CD4-positive, alpha-beta T cell treated with Interleukin-2 at 100 ng/mL for 4 hours (primary cell): Measurements from ENCODE around the gene STIM2.
A peak's percentile ranks its signal among the peaks of the same experiment; 100 is the strongest.
"Not testable (repeated sequence)": the region's sequence is repeated elsewhere in the genome, so short reads cannot be mapped to it uniquely, and the experiment has no call there.

Experiments
- DNase-seq: peaks from one replicate; pipeline ENCODE4 v3.0.0-alpha.2; 2020; ENCODE audit warnings: low spot score

STIM2 gene

GRCh38 chr4:26867914-26868684 is 7.5 kb downstream of the STIM2 start:
- DNase-seq, result no peak

- DNase-seq, result no peak
These were observed 10.1 kb downstream of the STIM2 start for GRCh38 chr4:26870576-26871262.

- no peak for DNase-seq
These were observed 11.0 kb downstream of the STIM2 start for GRCh38 chr4:26871611-26872010.

GRCh38 chr4:26873391-26874026 is 12.9 kb downstream of the STIM2 start:
- peak; percentile 90 for DNase-seq

- no peak for DNase-seq
These were observed 13.5 kb downstream of the STIM2 start for GRCh38 chr4:26874110-26874509.

- no peak for DNase-seq
These were observed 16.8 kb downstream of the STIM2 start for GRCh38 chr4:26877406-26877805.

GRCh38 chr4:26877961-26878360 is 17.3 kb downstream of the STIM2 start:
- DNase-seq, result no peak

- peak; percentile 62 for DNase-seq
These were observed 18.3 kb downstream of the STIM2 start for GRCh38 chr4:26878794-26879391.

GRCh38 chr4:26879805-26880204 is 19.2 kb downstream of the STIM2 start:
- no peak for DNase-seq

GRCh38 chr4:26884026-26884425 is 23.4 kb downstream of the STIM2 start:
- DNase-seq, result no peak

- peak; percentile 78 for DNase-seq
These were observed 23.9 kb downstream of the STIM2 start for GRCh38 chr4:26884486-26884988.

- peak; percentile 78 for DNase-seq
These were observed 25.3 kb downstream of the STIM2 start for GRCh38 chr4:26885912-26886274.

GRCh38 chr4:26887143-26887542 is 26.5 kb downstream of the STIM2 start:
- peak; percentile 42 for DNase-seq

- DNase-seq, result peak; percentile 49
These were observed 27.2 kb downstream of the STIM2 start for GRCh38 chr4:26887809-26888208.

GRCh38 chr4:26889356-26889755 is 28.7 kb downstream of the STIM2 start:
- no peak for DNase-seq

- no peak for DNase-seq
These were observed 30.4 kb downstream of the STIM2 start for GRCh38 chr4:26891054-26891453.

GRCh38 chr4:26891867-26892266 is 31.2 kb downstream of the STIM2 start:
- DNase-seq, result no peak

GRCh38 chr4:26892480-26893150 is 32.0 kb downstream of the STIM2 start:
- no peak for DNase-seq

GRCh38 chr4:26893491-26893890 is 32.9 kb downstream of the STIM2 start:
- DNase-seq, result no peak

GRCh38 chr4:26894881-26895280 is 34.2 kb downstream of the STIM2 start:
- not testable (repeated sequence) for DNase-seq

- DNase-seq, result no peak
These were observed 36.0 kb downstream of the STIM2 start for GRCh38 chr4:26896636-26897035.

GRCh38 chr4:26899991-26900390 is 39.4 kb downstream of the STIM2 start:
- DNase-seq, result no peak
